WERI-Rb-1 (cell line): ENCODE measurements around the gene KHK.
A peak's percentile ranks its signal among the peaks of the same experiment; 100 is the strongest.

ENCODE experiments used
- DNase-seq: peaks from one replicate; pipeline ENCODE4 v3.0.0-alpha.2; 2020
- H3K27ac ChIP-seq: fragments of 250-450 bp; sonication (Bioruptor Pico); 2 replicates; pipeline ENCODE4 v1.5.1; 2020; ENCODE audit warnings: mild to moderate bottlenecking, moderate library complexity
- H3K27me3 ChIP-seq: fragments of 250-450 bp; sonication (Bioruptor Pico); 2 replicates; pipeline ENCODE4 v1.5.1; 2021; ENCODE audit warnings: mild to moderate bottlenecking, low read depth, moderate library complexity; ENCODE audit not compliant: insufficient read depth, severe bottlenecking
- H3K36me3 ChIP-seq: fragments of 250-450 bp; sonication (Bioruptor Pico); 2 replicates; pipeline ENCODE4 v1.5.1; 2020; ENCODE audit warnings: mild to moderate bottlenecking, moderate library complexity
- H3K4me3 ChIP-seq: 2 replicates; pipeline ENCODE4 v1.5.1; 2011; ENCODE audit warnings: low read depth, mild to moderate bottlenecking, control low read depth, low read length
- H3K9me3 ChIP-seq: fragments of 250-450 bp; sonication (Bioruptor Pico); 2 replicates; pipeline ENCODE4 v1.5.1; 2021; ENCODE audit warnings: mild to moderate bottlenecking, moderate library complexity; ENCODE audit not compliant: severe bottlenecking
- TF ChIP-seq, protein P1 (sequence below): IDR thresholded peaks from 2 replicates; pipeline ENCODE4 v1.5.1; 2011; ENCODE audit warnings: low read depth, mild to moderate bottlenecking, control low read depth, inconsistent platforms, low read length

The KHK gene

DNA sequence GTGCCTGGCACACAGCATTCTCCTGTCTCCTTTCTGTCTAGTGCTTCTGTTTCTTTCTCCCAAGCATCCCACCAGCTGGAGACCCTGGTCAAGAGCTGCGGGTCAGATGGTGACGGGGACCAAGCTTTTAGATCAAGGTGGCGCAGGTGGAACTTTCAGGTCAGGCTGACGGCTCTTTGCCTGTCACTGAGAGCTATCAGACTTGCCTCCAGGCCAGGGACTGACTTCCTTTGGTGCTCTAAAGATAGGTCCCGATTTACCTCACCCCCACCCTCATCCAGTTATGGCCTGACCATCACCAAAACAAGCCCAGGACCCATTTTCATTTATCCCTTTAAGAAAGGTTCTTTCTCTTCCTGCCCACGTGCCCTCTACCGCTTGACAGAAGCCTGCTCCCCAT is 9.3 kb upstream of the KHK start:
- H3K36me3 ChIP-seq = no peaks in the 10 kb centered on the region
- no peak for DNase-seq
- H3K27ac ChIP-seq = peak overlapping the region; percentile 3; the same call in 1 of the 2 replicates

DNA sequence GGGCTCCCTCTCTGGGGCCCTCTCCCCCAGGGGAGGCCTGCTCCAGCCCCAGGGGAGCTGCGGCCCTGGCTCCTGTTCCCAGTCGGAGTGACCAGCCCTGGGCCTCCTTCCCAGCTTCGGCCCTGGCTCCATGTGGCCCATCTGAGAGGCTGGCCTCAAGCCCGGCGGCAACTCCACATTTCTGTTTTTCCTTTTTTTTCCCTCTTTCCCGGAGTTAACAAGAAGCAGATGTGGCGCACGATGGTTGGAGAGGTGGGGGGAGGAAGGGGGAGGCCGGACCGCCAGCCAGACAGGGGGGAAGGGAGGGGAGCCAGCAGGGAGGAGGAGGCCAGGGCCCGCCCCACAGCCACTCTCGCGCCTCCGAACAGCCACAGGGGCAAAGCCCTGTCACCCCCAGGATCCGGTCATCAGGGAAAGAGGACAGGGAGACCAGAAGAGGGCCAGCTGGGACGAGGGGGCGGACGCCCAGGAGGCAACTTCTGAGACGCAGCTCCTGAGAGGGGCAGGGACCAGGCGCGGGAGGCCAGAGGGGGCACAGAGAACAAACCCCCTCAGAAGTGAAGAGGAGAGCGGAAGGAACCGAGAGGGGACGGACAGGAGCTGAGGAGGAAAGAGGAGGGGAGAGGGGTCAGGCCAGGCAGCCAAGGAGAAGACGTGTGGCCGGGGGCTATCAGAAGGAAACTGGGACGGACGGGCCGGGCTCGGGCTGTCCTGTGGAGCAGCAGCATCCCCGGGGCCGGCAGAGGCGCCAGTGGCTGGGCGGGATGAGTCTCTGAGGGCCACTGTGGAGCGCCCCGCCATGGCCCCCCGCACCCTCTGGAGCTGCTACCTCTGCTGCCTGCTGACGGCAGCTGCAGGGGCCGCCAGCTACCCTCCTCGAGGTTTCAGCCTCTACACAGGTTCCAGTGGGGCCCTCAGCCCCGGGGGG is 8.0 kb upstream of the KHK start, which contains the start of gene EMILIN1:
Gene EMILIN1, plus strand, starts transcription at position 349 of the 928 bp plus-strand sequence. Its CDS starts 451 bp downstream, at position 800.
- H3K4me3 ChIP-seq = no peak within 1 kb of the TSS
- H3K9me3 ChIP-seq = no peaks in the 10 kb centered on the region
- H3K36me3 ChIP-seq = no peaks in the 10 kb centered on the region
- TF ChIP-seq, protein P1, sequence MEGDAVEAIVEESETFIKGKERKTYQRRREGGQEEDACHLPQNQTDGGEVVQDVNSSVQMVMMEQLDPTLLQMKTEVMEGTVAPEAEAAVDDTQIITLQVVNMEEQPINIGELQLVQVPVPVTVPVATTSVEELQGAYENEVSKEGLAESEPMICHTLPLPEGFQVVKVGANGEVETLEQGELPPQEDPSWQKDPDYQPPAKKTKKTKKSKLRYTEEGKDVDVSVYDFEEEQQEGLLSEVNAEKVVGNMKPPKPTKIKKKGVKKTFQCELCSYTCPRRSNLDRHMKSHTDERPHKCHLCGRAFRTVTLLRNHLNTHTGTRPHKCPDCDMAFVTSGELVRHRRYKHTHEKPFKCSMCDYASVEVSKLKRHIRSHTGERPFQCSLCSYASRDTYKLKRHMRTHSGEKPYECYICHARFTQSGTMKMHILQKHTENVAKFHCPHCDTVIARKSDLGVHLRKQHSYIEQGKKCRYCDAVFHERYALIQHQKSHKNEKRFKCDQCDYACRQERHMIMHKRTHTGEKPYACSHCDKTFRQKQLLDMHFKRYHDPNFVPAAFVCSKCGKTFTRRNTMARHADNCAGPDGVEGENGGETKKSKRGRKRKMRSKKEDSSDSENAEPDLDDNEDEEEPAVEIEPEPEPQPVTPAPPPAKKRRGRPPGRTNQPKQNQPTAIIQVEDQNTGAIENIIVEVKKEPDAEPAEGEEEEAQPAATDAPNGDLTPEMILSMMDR = no peak
- H3K27me3 ChIP-seq = no peaks in the 10 kb centered on the region
- no peak for DNase-seq
- peak within 1 kb of the TSS; percentile 19 for H3K27ac ChIP-seq

More for the DNA sequence above, 9.3 kb upstream of the KHK start:
- no peaks in the 10 kb centered on the region for H3K27me3 ChIP-seq
- TF ChIP-seq, protein P1 = no peak
- no peak overlapping the region for H3K4me3 ChIP-seq
- H3K9me3 ChIP-seq = no peaks in the 10 kb centered on the region

DNA sequence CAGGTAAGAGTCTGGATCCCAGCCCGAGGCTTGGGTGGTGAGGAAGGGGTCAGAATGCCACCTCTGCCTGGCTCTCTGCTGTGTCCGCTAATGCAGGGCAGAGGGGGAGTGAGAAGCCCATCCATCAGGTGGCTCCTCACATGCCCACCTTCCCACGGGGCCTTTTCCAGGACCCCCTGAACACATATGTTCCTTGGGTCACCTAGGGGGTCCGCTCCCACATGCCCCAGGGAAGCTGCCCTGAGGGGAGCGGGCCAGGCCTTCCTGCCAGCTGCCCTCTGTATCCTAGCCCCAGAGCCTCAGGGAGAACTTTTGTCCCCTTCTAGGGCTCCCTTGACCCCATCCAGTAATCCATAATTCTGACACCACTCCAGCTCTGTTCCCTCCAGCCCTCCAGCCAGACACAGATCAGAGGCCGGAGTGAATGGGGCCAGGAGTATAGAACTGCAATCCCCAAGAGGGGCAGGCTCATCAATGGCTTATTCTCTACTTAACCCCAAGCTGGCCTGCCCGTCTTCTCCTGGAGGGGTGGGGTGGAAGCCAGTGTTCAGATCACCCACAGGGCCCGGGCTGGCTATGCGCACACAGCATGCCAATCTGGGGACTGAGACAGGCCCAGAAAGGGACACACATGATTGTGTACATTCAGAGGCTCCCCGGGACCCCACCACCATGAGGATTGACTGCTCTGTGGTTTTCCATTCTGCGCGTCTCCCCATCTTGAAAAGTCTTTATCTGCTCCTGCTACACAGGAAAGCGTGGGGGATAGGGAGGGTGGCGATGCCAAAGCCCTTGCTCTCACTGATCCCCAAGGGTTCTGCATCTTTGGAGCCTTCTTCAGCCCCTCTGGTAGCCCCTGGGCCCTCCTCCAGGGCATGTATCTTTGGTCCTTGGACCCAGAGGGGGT is 7.1 kb upstream of the KHK start:
- TF ChIP-seq, protein P1 = no peak
- peak; percentile 34 for DNase-seq
- Histone ChIP-seq H3K27ac (no peak overlapping the region), H3K27me3 (no peaks in the 10 kb centered on the region), H3K9me3 (no peaks in the 10 kb centered on the region), H3K36me3 (no peaks in the 10 kb centered on the region), H3K4me3 (no peak overlapping the region)

DNA sequence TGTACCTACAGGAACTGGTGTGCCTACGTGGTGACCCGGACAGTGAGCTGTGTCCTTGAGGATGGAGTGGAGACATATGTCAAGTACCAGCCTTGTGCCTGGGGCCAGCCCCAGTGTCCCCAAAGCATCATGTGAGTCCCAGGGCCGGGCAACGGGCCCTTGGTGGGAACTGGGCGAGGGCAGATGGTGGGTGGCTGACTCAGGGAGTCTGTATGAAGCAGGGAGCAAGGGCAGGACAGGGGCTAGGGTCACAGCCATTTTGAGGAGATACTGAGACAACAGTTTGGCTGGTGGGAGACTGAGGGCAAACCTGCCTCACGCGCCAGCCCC is 6.5 kb upstream of the KHK start:
- Histone ChIP-seq H3K27me3 (no peaks in the 10 kb centered on the region), H3K36me3 (no peaks in the 10 kb centered on the region), H3K27ac (no peak overlapping the region), H3K4me3 (no peak overlapping the region), H3K9me3 (no peaks in the 10 kb centered on the region)
- TF ChIP-seq, protein P1 = no peak
- no peak for DNase-seq

DNA sequence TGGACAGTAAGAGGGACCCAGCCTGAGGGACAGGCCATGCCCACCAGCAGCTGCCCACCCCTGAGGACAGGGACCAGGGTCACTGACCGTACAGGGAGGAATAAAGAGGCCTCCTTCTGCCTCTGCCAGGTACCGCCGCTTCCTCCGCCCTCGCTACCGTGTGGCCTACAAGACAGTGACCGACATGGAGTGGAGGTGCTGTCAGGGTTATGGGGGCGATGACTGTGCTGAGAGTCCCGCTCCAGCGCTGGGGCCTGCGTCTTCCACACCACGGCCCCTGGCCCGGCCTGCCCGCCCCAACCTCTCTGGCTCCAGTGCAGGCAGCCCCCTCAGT is 6.0 kb upstream of the KHK start:
- H3K36me3 ChIP-seq = no peaks in the 10 kb centered on the region
- no peaks in the 10 kb centered on the region for H3K27me3 ChIP-seq
- DNase-seq = no peak
- H3K27ac ChIP-seq = peak overlapping the region; percentile 14; the same call in 1 of the 2 replicates
- no peaks in the 10 kb centered on the region for H3K9me3 ChIP-seq
- TF ChIP-seq, protein P1 = no peak
- H3K4me3 ChIP-seq = no peak overlapping the region
